Measurements from ENCODE around the gene YBX2.

The YBX2 gene

DNA sequence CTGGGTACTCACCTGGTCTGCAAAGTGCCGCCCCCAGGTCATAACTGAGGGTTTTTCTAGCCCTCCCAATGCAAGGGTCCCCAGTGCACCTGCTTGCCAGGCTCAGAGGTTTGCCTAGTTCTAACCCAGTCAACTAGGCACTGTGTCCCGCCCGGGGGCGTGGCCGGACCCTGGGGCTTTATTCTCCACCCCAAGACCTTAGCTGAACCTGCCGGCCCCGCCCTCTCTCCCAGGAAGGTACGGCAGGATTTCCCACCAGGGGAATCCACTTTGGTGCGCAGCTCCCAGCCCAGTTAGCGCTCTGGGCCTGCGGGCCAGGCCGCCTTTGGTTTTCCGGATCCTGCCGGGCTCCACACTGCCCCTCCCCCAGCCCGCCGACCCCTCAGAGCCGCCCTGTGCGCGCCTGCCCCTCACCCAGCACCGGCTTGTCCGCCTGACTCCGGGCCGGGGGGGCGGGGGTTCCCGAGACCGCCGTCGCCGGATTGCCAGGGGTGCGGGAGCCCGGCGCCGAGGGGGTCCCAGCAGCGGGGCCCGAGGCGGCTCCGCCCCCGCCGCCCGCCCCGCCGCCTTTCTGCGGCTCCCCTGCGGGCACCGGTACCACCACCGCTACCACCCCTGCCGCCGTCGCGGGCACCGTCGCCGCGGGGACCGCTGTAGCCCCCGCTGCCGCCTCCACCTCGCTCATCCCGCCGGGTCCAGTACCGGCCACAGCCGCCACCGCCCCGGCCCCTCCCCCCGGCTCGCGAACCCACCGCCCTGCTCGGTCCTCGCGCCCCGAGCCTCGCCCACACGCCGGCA lies 424 bp downstream of the YBX2 start:
- peak; percentile 42 for DNase-seq (ENCODE audit: low read depth)
- TF ChIP-seq, protein P1, sequence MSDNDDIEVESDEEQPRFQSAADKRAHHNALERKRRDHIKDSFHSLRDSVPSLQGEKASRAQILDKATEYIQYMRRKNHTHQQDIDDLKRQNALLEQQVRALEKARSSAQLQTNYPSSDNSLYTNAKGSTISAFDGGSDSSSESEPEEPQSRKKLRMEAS (IDR thresholded peaks at IDR 0.05; ENCODE audit: low read depth, low read length): no peak
- TF ChIP-seq POLR2A (IDR thresholded peaks at IDR 0.05; ENCODE audit: extremely low read depth, insufficient read length): no peak
- TF ChIP-seq CTCF (IDR thresholded peaks at IDR 0.05; ENCODE audit: low read depth, low read length): no peak
- TF ChIP-seq MYC (IDR thresholded peaks at IDR 0.05; ENCODE audit: low read depth, low read length): no peak
- no peak overlapping the region for H3K4me3 ChIP-seq (ENCODE audit: low read depth, low read length)

- TF ChIP-seq CTCF (IDR thresholded peaks at IDR 0.05; ENCODE audit: low read depth, low read length) (no peak), MYC (IDR thresholded peaks at IDR 0.05; ENCODE audit: low read depth, low read length) (peak; percentile 86)
- TF ChIP-seq, protein P1 (IDR thresholded peaks at IDR 0.05; ENCODE audit: low read depth, low read length): peak; percentile 85
- H3K4me3 ChIP-seq (ENCODE audit: low read depth, low read length): no peak overlapping the region
- DNase-seq (ENCODE audit: low read depth): peak; percentile 75
These were observed 1.3 kb downstream of the YBX2 start for GRCh38 chr17:7293159-7293558.

GRCh38 chr17:7292729-7293128 lies 1.7 kb downstream of the YBX2 start:
- no peak overlapping the region for H3K4me3 ChIP-seq (ENCODE audit: low read depth, low read length)
- TF ChIP-seq, protein P1 (IDR thresholded peaks at IDR 0.05; ENCODE audit: low read depth, low read length): no peak
- no peak for TF ChIP-seq POLR2A (IDR thresholded peaks at IDR 0.05; ENCODE audit: extremely low read depth, insufficient read length)
- TF ChIP-seq CTCF (IDR thresholded peaks at IDR 0.05; ENCODE audit: low read depth, low read length): no peak
- no peak for TF ChIP-seq MYC (IDR thresholded peaks at IDR 0.05; ENCODE audit: low read depth, low read length)
- no peak for DNase-seq (ENCODE audit: low read depth)

GRCh38 chr17:7292194-7292593 lies 2.2 kb downstream of the YBX2 start:
- no peak for TF ChIP-seq MYC (IDR thresholded peaks at IDR 0.05; ENCODE audit: low read depth, low read length)
- DNase-seq (ENCODE audit: low read depth): no peak
- H3K4me3 ChIP-seq (ENCODE audit: low read depth, low read length): no peak overlapping the region

GRCh38 chr17:7290685-7291084 lies 3.8 kb downstream of the YBX2 start:
- H3K4me3 ChIP-seq (ENCODE audit: low read depth, low read length): no peak overlapping the region
- DNase-seq (ENCODE audit: low read depth): no peak
- TF ChIP-seq MYC (IDR thresholded peaks at IDR 0.05; ENCODE audit: low read depth, low read length) (no peak), POLR2A (IDR thresholded peaks at IDR 0.05; ENCODE audit: extremely low read depth, insufficient read length) (no peak), CTCF (IDR thresholded peaks at IDR 0.05; ENCODE audit: low read depth, low read length) (no peak)
- TF ChIP-seq, protein P1 (IDR thresholded peaks at IDR 0.05; ENCODE audit: low read depth, low read length): no peak

DNA sequence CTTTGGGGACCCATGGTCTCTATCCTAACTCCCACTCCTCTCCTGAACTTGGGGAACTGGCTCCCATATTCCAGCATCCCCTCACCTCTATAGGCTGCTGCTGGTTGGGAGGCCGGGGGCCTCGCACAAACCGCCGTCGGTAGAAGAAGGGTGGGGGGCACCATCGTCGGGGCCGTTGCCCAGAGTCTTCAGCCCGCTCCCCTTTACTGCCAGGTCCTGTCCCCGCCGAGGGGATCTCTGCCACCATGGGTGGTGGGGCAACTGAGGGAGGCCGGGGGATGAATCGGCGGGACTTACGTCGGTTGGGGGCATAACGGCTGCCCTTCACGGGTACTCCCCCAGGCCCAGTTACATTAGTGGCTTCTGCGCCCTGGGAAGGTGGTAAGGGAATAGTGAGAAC lies 4.3 kb downstream of the YBX2 start:
- no peak overlapping the region for H3K4me3 ChIP-seq (ENCODE audit: low read depth, low read length)
- no peak for DNase-seq (ENCODE audit: low read depth)
- TF ChIP-seq, protein P1 (IDR thresholded peaks at IDR 0.05; ENCODE audit: low read depth, low read length): no peak
- TF ChIP-seq MYC (IDR thresholded peaks at IDR 0.05; ENCODE audit: low read depth, low read length) (no peak), CTCF (IDR thresholded peaks at IDR 0.05; ENCODE audit: low read depth, low read length) (no peak), POLR2A (IDR thresholded peaks at IDR 0.05; ENCODE audit: extremely low read depth, insufficient read length) (no peak)
